GM08714 (cell line): ENCODE results near the gene ZCCHC14.
"Not testable (repeated sequence)": the region's sequence is repeated elsewhere in the genome, so short reads cannot be mapped to it uniquely, and the experiment has no call there.

Experiments used
- H3K4me3 ChIP-seq: fragments of 200-500 bp; sonication (Bioruptor generic); 2 replicates; pipeline ENCODE4 v1.5.1; 2014; ENCODE audit warnings: mild to moderate bottlenecking, low read length, inconsistent platforms
- ZNF274 ChIP-seq: IDR thresholded peaks from 2 replicates; pipeline ENCODE4 v1.6.1; 2012; ENCODE audit warnings: mild to moderate bottlenecking, low read depth, low read length

Gene ZCCHC14

GRCh38 chr16:87369117-87369765 is 123.6 kb downstream of the ZCCHC14 start:
- no peak for TF ChIP-seq ZNF274
- no peak overlapping the region for H3K4me3 ChIP-seq

- no peak overlapping the region for H3K4me3 ChIP-seq
- TF ChIP-seq ZNF274: no peak
Observed at GRCh38 chr16:87368029-87368770, 124.6 kb downstream of the ZCCHC14 start.

- no peak overlapping the region for H3K4me3 ChIP-seq
- no peak for TF ChIP-seq ZNF274
Observed at GRCh38 chr16:87367529-87367928, 125.3 kb downstream of the ZCCHC14 start.

- no peak overlapping the region for H3K4me3 ChIP-seq
- no peak for TF ChIP-seq ZNF274
Observed at GRCh38 chr16:87366930-87367329, 125.9 kb downstream of the ZCCHC14 start.

- TF ChIP-seq ZNF274: no peak
- H3K4me3 ChIP-seq: no peak overlapping the region
Observed at GRCh38 chr16:87366288-87366687, 126.5 kb downstream of the ZCCHC14 start.

- no peak for TF ChIP-seq ZNF274
Observed at GRCh38 chr16:87365021-87365713, 127.7 kb downstream of the ZCCHC14 start.

GRCh38 chr16:87363771-87364455 is 128.9 kb downstream of the ZCCHC14 start:
- TF ChIP-seq ZNF274: no peak
- no peak overlapping the region for H3K4me3 ChIP-seq

More at GRCh38 chr16:87365021-87365713, 127.7 kb downstream of the ZCCHC14 start:
- H3K4me3 ChIP-seq: no peak overlapping the region

GRCh38 chr16:87362828-87363559 is 129.8 kb downstream of the ZCCHC14 start:
- not testable (repeated sequence) for H3K4me3 ChIP-seq

GRCh38 chr16:87361916-87362619 is 130.8 kb downstream of the ZCCHC14 start:
- H3K4me3 ChIP-seq: no peak overlapping the region
- no peak for TF ChIP-seq ZNF274

GRCh38 chr16:87360862-87361610 is 131.8 kb downstream of the ZCCHC14 start:
- H3K4me3 ChIP-seq: no peak overlapping the region
- TF ChIP-seq ZNF274: no peak

- TF ChIP-seq ZNF274: no peak
- H3K4me3 ChIP-seq: no peak overlapping the region
Observed at GRCh38 chr16:87359121-87359520, 133.7 kb downstream of the ZCCHC14 start.

- H3K4me3 ChIP-seq: no peak overlapping the region
- TF ChIP-seq ZNF274: no peak
Observed at GRCh38 chr16:87358696-87359095, 134.1 kb downstream of the ZCCHC14 start.

- no peak for TF ChIP-seq ZNF274
- no peak overlapping the region for H3K4me3 ChIP-seq
Observed at GRCh38 chr16:87358250-87358649, 134.6 kb downstream of the ZCCHC14 start.

GRCh38 chr16:87356491-87356853 is 136.4 kb downstream of the ZCCHC14 start:
- no peak for TF ChIP-seq ZNF274
- H3K4me3 ChIP-seq: no peak overlapping the region
